ENCODE data around the gene DEPDC5.

The DEPDC5 gene

GRCh38 chr22:31876156-31876920, 122.5 kb downstream of the DEPDC5 start:
- TF ChIP-seq REST (IDR thresholded peaks at IDR 0.05; ENCODE audit: insufficient read depth in 1 of 2, low read depth in 2 of 2, low read length in 2 of 2) = no peak
- no peak for TF ChIP-seq POLR2AphosphoS5 (IDR thresholded peaks at IDR 0.05; ENCODE audit: low read depth, low read length)
- TF ChIP-seq SIN3A (IDR thresholded peaks at IDR 0.05; ENCODE audit: borderline replicate concordance, insufficient read depth, low read length) = no peak
- TF ChIP-seq FOXP2 (optimal IDR thresholded peaks at IDR 0.05; ENCODE audit: borderline replicate concordance, extremely low read depth, extremely low read length, insufficient read depth) = no peak
- no peak for TF ChIP-seq TAF1 (IDR thresholded peaks at IDR 0.05; ENCODE audit: borderline replicate concordance, insufficient read depth, low read length)

GRCh38 chr22:31879585-31879984, 125.8 kb downstream of the DEPDC5 start:
- TF ChIP-seq SIN3A (IDR thresholded peaks at IDR 0.05; ENCODE audit: borderline replicate concordance, insufficient read depth, low read length) (no peak), TAF1 (IDR thresholded peaks at IDR 0.05; ENCODE audit: borderline replicate concordance, insufficient read depth, low read length) (no peak), POLR2AphosphoS5 (IDR thresholded peaks at IDR 0.05; ENCODE audit: low read depth, low read length) (no peak), REST (IDR thresholded peaks at IDR 0.05; ENCODE audit: insufficient read depth in 1 of 2, low read depth in 2 of 2, low read length in 2 of 2) (no peak), FOXP2 (optimal IDR thresholded peaks at IDR 0.05; ENCODE audit: borderline replicate concordance, extremely low read depth, extremely low read length, insufficient read depth) (no peak)

GRCh38 chr22:31881200-31881599, 127.4 kb downstream of the DEPDC5 start:
- no peak for TF ChIP-seq SIN3A (IDR thresholded peaks at IDR 0.05; ENCODE audit: borderline replicate concordance, insufficient read depth, low read length)
- TF ChIP-seq TAF1 (IDR thresholded peaks at IDR 0.05; ENCODE audit: borderline replicate concordance, insufficient read depth, low read length) = no peak
- no peak for TF ChIP-seq POLR2AphosphoS5 (IDR thresholded peaks at IDR 0.05; ENCODE audit: low read depth, low read length)
- TF ChIP-seq REST (IDR thresholded peaks at IDR 0.05; ENCODE audit: insufficient read depth in 1 of 2, low read depth in 2 of 2, low read length in 2 of 2) = no peak
- TF ChIP-seq FOXP2 (optimal IDR thresholded peaks at IDR 0.05; ENCODE audit: borderline replicate concordance, extremely low read depth, extremely low read length, insufficient read depth) = no peak

- no peak for TF ChIP-seq FOXP2 (optimal IDR thresholded peaks at IDR 0.05; ENCODE audit: borderline replicate concordance, extremely low read depth, extremely low read length, insufficient read depth)
- TF ChIP-seq POLR2AphosphoS5 (IDR thresholded peaks at IDR 0.05; ENCODE audit: low read depth, low read length) = no peak
- no peak for TF ChIP-seq TAF1 (IDR thresholded peaks at IDR 0.05; ENCODE audit: borderline replicate concordance, insufficient read depth, low read length)
- TF ChIP-seq SIN3A (IDR thresholded peaks at IDR 0.05; ENCODE audit: borderline replicate concordance, insufficient read depth, low read length) = no peak
- no peak for TF ChIP-seq REST (IDR thresholded peaks at IDR 0.05; ENCODE audit: insufficient read depth in 1 of 2, low read depth in 2 of 2, low read length in 2 of 2)
Measured at GRCh38 chr22:31881865-31882264, 128.0 kb downstream of the DEPDC5 start.
